ENCODE measurements around the gene SPTBN4.
"Not testable (repeated sequence)": the region's sequence is repeated elsewhere in the genome, so short reads cannot be mapped to it uniquely, and the experiment has no call there.

Gene SPTBN4

DNA sequence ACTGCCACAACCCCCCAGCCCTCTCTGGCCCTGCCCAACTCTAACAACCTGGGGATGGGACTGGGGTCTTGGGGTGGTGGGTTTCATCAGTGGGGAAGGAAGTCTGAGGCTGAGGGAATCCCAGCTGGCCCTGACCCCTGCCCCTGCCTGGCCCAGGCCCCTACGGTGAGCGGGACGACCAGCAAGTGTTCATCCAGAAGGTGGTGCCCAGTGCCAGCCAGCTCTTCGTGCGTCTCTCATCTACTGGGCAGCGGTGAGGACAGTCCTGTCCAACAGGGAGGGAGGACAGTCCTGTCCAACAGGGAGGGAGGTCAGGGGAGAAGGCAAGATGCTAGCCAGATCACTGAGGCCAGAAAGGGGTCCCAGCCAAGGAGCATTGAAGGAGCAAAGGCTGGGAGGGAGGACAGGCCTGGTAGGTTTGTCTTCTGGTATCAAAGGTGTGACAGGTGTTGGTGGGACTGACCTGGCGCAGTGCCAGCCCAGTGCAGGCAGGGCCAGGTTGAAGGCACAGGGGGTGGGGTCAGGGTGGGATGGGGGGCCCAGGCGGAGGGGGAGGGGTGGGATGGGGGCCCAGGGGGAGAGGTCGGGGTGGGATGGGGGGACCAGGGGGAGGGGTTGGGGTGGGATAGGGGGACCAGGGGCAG lies 122.2 kb downstream of the SPTBN4 start:
- no peak for DNase-seq (ENCODE audit: low spot score)

DNA sequence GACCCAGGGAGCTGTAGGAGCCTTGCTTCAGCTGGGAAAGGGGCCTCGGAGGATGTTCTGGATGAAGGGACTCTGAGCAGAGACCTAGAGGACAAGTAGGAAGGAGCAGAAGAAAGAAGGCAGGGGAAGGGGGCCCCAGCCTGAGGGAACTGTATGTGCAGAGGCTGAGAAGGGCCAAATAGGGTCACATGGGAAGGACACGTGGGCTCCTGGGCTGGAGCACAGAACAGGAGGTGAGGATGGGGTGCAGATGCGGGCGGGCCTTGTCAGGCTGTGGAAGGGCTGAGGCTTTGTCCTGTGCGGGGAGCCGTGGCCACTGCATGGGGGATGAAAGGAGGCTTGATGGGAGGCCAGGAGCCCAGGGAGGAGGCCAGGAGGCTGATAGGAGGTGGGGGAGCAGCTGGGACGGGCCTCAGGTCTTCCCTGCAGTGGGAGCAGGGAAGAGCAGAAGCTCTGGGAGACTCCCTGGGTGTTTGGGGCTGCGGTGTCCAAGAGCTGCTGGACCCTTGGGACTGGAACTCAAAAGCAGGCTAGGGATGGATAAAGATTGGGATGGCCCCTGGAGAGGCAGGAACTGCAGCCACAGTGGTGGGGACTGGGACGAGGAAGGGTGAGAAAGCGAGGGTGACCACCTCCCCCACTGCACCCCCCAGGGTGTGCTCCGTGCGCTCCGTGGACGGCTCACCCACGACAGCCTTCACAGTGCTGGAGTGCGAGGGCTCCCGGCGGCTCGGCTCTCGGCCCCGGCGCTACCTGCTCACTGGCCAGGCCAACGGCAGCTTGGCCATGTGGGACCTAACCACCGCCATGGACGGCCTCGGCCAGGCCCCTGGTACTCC lies 123.0 kb downstream of the SPTBN4 start:
- DNase-seq (ENCODE audit: low spot score) = no peak

DNA sequence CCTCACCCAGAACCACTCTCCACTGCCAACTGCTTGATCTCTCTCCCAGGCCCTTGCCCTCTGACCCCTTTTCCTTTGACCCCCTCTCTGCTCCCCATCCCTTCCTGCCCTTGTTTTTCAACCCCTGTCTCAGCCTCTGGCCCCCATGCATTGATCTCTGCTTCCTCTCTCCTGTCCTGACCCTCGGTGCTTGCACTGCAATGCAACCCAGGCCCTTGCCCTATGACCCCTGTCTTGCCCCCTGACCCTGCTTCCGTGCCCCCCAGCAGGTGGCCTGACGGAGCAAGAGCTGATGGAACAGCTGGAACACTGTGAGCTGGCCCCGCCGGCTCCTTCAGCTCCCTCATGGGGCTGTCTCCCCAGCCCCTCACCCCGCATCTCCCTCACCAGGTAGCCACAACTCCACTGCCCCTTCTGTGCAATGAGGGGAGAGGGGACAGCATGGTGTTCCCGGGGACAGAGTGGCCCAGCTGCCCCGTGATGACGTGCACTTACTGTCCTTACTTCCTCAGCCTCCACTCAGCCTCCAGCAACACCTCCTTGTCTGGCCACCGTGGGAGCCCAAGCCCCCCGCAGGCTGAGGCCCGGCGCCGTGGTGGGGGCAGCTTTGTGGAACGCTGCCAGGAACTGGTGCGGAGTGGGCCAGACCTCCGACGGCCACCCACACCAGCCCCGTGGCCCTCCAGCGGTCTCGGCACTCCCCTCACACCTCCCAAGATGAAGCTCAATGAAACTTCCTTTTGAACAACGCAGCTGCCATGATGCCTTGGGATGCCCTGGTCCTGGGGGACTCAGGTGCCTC lies 123.9 kb downstream of the SPTBN4 start:
- no peak for DNase-seq (ENCODE audit: low spot score)

DNA sequence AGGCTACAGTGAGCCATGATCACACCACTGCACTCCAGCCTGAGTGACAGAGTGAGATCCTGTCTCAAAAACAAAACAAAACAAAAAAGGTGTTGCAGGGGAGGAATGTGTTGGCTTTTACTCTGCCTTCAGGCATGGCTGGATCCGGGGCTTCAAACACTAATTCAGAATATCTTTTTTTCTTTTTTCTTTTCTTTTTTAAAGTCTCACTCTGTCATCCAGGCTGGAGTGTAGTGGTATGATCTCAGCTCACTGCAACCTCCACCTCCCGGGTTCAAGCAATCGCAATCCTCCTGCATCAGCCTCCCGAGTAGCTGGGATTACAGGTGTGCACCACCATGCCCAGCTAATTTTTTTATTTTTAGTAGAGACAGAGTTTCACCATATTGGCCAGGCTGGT lies 124.9 kb downstream of the SPTBN4 start:
- DNase-seq (ENCODE audit: low spot score) = not testable (repeated sequence)

DNA sequence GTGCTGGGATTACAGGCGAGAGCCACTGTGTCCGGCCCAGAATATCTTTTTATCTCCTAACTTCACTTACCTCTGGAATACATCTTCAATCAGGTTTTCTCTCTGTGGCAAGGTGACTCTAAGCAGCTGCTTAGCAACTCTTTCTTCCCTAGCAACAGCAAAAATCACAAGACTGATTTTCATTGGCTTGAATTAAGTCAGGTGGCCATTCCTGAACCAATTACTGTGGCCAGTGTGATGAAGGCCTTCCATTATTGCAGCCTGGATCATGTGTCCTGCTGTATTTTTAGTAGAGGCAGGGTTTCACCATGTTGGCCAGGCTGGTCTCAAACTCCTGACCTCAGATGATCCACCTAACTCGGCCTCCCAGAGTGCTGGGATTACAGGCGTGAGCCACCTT lies 125.4 kb downstream of the SPTBN4 start:
- DNase-seq (ENCODE audit: low spot score) = peak; percentile 94

DNA sequence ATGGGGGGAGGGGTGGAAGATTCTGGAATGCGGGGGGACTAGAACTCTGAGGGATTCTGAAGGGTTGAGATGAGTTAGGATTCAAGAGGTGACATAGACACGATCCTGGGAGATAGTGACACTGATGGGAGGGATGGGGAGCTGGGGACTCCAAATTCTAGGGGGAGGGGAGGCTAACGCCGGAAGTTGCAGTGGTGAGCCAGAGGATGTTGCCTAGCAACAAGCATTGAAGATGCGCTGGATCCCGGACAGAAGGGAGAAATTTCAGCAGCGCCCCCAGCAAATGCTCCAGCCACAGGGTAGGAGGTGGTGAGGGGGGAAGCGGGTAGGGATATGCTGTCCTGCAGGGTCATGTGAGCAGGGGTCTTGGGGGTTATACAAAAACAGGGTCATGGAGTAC lies 127.5 kb downstream of the SPTBN4 start:
- no peak for DNase-seq (ENCODE audit: low spot score)

DNA sequence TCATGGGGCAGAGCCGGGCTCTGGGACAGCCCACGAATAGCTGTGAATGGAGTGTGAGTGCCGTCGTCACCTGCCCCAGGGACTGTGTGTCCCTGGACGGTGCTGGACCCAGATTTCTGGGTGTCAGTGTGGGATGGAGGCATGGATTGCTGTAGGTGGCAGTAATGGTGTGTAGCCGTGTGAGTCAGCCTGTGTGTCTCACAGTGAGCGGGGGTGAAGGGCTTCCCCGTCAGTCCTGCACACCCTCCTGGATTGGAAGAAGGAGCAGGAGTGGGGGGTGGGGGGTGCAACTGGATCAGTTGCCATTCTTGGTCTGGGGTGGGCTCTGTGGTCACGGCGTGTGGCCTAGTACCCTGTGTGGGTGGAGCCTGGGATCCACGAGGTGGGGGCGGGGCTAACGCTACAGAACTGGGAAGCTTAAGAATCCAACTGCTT lies 127.9 kb downstream of the SPTBN4 start:
- DNase-seq (ENCODE audit: low spot score) = no peak

DNA sequence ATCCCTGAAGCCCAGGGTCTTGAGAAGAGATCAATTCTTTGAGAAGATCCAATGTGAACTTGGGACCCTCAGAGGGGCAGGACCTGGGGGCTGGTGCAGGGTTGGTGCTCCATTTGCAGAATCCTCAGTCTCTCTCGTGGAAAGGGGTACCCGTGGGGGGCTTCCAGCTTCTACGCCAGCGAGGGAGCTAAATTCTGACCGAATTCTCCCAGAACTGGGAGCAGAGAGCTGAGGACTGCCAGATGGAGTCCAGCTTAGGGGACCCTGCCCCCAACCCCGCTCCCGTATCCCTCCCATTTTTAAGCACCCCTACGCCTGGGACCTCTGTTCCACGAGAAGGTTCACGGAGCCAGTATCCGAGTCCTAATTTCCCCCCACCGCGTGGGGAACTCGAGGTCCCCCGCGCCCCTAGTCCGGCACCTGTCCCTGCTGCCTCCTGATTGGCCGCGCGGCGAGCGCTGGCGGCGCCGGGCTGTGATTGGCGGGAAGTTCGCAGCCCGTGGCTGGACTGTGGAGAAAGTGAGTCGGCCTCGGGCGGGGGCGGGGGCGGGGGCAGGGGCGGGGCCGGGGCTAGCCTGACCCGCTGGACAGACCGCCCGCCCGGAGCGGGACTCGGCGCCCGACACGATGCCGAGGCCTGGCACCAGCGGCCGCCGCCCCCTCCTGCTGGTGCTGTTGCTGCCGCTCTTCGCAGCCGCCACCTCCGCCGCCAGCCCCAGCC lies 130.0 kb downstream of the SPTBN4 start:
- no peak for DNase-seq (ENCODE audit: low spot score)

DNA sequence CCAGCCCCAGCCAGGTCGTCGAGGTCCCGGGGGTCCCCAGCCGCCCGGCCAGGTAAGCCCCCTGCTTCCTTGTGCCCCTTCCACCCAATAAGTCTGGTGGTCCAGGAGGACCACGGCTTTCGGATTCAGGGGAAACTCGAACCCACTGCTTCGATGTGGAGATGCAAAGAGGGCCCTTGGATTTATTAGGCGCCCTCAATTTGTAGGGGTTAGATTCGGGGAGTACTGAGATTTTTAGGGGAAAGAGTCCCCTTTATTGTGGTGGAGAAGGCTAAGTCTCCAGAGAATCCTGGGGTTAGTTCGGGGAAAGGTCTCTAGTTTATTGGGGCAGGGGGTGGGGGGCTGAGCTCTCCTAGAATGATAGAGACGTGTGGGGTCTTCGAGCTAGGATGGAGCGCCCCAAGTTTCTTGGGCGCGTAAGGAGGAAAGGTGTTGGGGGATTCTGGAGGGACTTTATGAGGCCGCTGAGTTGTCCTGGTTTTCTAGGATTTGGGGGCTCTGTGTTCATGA lies 130.6 kb downstream of the SPTBN4 start:
- DNase-seq (ENCODE audit: low spot score) = no peak

DNA sequence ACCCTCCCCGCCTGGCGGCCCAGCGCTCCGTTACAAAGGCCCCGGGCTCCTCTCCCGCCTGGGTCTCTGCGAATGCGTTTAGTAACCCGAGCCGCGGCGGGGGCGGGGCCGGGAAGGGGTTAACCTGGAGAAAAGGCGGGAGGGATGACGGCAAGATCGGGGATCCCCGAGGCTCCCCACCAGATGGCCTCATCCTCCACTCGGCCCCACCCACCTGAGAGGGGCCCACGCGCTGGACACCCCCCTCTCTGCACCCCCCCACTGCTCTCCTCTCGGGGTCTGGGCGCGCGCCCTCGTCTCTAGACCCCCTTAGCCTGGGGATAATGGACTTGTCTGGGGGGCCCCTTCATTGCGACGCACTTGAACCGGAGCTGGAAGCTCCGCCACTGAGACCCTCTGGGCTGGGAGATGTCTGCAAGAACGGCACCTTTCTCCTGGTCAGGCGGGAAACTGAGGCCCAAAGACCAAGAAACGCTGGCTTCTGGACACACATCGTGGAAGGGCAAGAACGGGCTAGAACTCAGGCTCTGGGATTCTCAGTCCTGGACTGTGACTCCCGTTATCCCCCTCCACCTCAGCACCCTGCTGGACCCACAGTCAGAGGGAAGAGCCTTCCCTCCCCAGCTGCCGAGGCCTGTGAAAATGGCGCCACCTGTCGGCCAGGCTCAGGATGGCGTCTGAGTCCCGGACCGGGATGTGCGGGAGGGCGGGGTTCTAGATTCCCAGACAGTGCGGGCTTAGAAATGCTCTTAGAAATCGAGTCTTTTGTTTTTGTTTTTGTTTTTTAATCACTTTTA lies 131.5 kb downstream of the SPTBN4 start:
- peak; percentile 83 for DNase-seq (ENCODE audit: low spot score)

DNA sequence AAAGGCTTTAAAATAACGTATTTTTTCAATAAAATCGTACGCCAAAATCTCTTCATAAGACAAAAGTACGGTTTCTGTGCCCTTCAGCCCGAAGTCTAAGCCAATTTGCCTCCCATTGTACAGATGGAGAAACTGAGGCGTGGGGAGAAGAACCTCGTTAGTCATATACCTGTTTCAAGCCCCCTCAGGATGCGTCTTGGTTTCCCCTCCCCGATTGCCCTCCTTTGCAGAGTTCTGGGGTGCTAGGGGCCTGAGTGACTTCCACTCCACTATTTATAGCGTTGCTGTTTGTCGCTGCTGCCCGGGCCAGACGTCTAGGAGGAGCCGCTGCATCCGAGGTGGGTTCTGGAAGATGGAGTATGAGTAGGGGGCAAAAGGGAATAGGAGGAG lies 132.1 kb downstream of the SPTBN4 start:
- no peak for DNase-seq (ENCODE audit: low spot score)

DNA sequence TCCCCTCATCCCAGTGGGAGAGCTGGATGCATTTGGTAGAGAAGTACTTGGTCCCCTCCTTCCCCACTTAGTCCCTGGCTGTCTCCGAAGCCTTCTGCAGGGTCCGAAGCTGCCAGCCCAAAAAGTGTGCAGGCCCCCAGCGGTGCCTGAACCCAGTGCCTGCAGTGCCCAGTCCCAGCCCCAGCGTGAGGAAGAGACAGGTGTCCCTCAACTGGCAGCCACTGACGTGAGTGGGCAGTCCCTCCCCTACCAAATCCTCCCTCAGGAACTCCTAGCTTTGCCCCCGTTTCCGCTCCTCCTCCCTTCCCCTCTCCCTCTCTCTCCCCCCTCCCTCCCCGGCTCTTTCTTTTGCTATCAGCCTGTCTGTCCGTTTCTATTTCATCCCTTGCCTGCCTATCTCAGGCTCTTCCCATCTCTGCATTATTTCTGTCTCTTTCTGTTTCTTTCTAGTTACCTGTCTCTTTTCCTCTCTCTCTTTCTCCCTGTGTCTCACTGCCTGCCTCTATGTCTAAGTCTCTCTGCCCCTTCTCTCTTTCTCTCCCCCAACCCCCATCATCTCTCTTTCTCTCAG lies 132.6 kb downstream of the SPTBN4 start:
- no peak for DNase-seq (ENCODE audit: low spot score)

DNA sequence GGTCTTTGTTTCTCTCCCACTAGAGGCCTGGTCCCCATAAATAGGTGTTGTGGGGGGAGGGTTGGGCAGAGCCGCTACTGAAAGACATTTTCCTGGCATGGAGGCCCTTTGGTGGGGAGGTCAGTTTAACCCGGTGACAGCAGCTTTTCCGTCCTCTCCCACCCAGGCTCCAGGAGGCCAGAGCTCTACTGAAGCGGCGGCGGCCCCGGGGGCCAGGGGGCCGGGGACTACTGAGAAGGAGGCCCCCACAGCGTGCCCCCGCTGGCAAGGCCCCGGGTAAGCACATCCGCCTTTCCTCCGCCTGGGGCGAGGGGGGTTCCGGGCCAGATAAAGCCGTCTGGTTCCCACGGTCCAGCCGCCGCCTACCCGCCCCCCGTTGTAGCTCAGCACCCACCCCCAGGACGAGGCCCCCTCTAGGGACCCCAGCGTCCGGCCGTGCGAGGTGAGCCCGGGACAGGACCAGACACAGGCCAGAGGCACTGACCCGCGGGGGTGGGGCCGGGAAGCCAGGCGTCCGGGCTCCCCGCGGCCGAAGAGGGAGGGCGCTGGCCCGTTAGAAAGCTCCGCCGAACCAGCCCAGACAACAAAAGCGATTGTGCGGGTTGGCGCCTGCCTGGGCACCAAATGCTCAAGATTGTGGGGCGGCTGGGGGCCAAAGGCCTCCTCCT lies 133.2 kb downstream of the SPTBN4 start:
- DNase-seq (ENCODE audit: low spot score) = no peak

DNA sequence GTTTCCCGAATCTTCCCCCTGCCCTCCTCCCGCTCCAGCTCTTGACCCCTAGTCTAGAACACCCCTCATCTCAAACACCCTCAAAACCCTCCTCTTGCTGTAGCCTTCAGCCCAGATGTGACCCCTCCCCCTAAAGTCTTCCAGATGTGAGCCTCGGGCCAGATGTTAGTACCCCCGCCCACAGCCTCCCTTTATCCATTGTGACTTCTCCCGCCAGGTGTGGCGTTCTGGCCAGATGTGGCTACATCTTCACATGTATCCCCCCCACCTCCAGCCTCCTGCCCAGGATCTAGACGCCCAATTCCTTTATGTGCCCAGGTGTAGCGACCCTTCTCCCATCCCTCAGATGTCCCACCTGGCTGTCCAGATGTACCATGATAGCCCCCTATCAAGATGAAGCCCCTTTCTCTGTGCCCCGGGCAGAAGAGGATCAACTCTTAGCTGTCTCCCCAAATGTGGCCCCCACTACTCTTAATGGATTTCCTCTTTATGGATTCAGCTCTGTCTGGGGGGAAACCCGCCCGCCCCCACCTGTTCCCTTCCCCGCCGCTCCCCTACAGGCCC lies 133.9 kb downstream of the SPTBN4 start:
- no peak for DNase-seq (ENCODE audit: low spot score)

DNA sequence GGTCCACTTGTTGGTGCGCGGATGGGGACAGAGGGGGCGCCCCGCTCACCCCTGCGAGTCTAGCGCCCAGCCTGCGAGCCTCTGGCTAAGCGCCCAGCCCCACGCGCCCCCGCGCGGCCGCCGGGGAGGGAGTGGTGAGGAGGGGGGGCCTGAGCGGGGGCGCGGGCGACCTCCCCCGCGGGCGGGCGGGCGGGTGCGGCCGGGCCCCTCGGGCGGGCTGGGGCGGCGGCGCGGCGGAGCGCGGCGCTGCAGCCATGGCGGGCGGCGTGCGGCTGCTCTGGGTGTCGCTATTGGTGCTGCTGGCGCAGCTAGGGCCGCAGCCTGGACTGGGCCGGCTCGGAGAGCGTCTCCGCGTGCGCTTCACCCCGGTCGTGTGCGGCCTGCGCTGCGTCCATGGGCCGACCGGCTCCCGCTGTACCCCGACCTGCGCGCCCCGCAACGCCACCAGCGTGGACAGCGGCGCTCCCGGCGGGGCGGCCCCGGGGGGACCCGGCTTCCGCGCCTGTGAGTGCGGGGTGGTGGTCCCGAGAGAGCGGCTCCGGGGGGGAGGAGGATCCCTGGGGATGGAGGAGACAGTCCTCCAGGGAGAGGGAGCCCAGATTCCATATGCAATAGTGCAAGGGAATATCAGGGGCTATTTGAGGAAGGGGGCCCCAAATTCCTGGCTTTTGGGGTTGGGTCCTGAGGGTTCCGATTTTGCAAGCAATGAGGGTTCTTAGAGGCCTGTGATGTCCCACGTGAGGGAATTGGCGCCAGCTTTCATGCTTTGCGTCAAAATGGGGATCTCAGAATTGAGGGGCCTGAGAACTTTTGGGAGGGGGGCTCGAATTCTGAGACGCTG lies 134.6 kb downstream of the SPTBN4 start, which contains the start of gene LTBP4:
LTBP4 (plus strand) TSS at position 236 of the 841 bp plus-strand sequence; CDS start at position 255, 19 bp downstream.
- DNase-seq (ENCODE audit: low spot score) = no peak

DNA sequence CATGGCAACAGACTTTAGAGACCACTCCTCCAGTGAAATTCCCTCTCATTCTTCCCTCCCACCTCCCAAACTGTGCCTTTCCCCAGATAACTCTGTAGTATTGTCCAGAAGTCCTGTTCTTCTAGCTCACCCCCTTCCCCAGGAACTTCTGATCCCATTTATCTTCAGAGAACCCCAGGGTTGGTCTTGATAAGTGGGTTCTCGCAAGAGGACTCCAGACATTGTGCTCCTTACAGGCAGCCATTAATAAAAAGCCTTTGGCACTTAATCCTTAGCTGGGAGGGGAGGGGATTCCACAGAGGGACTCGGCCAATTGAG lies 136.2 kb downstream of the SPTBN4 start:
- no peak for DNase-seq (ENCODE audit: low spot score)

DNA sequence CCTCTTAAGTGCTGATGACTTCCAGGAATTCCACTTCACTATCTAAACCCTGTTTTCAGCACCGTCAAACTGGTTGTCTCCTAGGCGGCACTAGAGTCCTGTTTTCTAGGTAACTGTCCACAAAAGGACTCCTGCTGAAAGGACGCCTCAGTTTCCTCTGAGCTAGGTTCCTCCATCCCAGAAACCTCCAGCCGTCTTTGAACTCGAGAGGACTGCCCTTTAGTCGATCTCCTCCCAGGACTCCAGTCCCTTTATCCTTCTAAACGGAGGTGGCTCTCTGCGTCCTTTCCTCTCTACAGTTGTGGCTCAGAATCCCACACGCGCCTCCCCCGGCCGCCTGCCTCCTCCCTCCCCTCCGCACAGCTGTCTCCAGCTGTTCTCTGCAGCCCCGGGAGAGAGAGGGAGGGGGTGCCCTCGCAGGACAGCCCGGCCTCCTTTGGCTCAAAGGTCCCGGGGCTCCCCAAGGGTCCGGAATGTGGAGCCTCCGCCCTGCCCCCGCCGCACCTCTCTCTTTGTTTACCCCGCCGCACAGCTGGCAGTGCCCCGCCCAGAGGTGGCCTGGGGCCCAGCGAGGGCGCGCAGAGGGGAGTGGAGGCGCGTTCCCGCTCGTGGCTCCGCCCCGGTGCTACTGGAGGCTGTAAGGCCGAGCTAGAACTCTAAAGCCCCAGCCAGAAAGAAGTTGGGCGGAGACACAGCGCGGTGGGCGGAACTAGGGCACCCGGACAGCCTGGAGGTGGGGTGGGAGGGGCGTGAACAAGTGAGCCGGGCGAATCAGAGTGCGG lies 136.8 kb downstream of the SPTBN4 start:
- DNase-seq (ENCODE audit: low spot score) = peak; percentile 99

DNA sequence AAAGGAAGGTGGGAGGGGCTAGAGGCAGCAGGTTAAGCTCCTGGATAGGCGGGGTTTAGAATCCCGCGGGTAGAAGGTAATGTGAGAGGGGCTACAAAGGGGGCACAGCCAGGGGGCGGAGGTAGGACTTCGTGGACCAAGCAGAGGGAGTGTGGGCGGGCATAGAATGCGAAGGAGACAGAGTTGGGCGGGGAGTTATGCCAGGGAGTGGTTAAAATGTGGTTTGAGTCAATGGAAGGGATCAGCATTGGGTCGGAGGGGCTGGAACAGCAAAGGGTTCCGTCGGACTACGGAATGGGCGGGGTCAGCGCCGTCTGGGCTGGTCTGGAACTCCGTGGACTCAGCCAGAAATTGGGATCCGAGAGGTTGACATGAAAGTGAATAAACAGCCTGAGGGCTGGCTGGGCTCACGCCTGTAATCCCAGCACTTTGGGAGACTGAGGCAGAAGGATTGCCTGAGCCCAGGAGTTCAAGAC lies 137.4 kb downstream of the SPTBN4 start:
- DNase-seq (ENCODE audit: low spot score) = no peak

All from NAMALWA (cell line).